K562 (cell line): ENCODE measurements around the gene MARK4. TPM values are rescaled to one million over a fixed set of nuclear protein-coding genes. Genes with fewer than 3 reads are reported as not detected.

ENCODE experiments used
- ATAC-seq: fragments of 200-7000 bp; cut with Tn5 transposase; 3 replicates; pipeline ENCODE4 v1.9.1; 2020; ENCODE audit warnings: moderate library complexity
- BruUV-seq: library from RNA; stranded (reverse); fragments of 400-500 nt; replicated peaks from 2 replicates; lab custom pipeline; 2021; lab: Mats Ljungman, UMichigan
- CTCF ChIA-PET: fragments of 300-600 bp; formaldehyde crosslinking; extraction: SDS; loops from one replicate; lab custom pipeline; 2021; ENCODE audit warnings: low intra/inter-chr PET ratio; lab: Yijun Ruan, JAX
- POLR2A ChIA-PET: fragments of 300-600, 350-650 bp; sonication (Branson Sonifier 250); formaldehyde crosslinking; extraction: SDS; loops from one replicate; lab custom pipeline; 2021; ENCODE audit warnings: antibody characterized with exemption, inconsistent platforms; lab: Yijun Ruan, JAX
- DNase-seq, 4 experiments: peaks; one replicate each; pipeline versions ENCODE4 v3.0.0 to v3.0.0-alpha.2; 2011 to 2018; ENCODE audit warnings: low spot score in 3 of 4, mixed read lengths in 3 of 4; ENCODE audit errors: extremely low read depth in 1 of 4
- FAIRE-seq: peaks from 2 replicates; lab custom pipeline; 2011; peaks lifted over from hg19 to GRCh38; lab: Jason Lieb, UNC
- H2AFZ ChIP-seq: 2 replicates; pipeline ENCODE4 v1.6.0; 2011; ENCODE audit warnings: low read depth, low read length, control low read depth, inconsistent platforms
- H3K27ac ChIP-seq: fragments of 200-600 bp; 3 replicates; pipeline ENCODE4 v1.8.0; 2011; ENCODE audit warnings: low read depth, mild to moderate bottlenecking, control low read depth, inconsistent platforms, low read length, moderate library complexity, mixed read lengths; ENCODE audit errors: extremely low read depth
- H3K27me3 ChIP-seq, 2 experiments: fragments of 300-600 bp in 1 of 2; 2 replicates in 1 of 2; 3 replicates in 1 of 2; pipeline versions ENCODE4 v1.6.0 to v1.8.0; 2011; ENCODE audit warnings: inconsistent platforms in 2 of 2, low read length in 2 of 2, mild to moderate bottlenecking in 1 of 2, mixed read lengths in 1 of 2, moderate library complexity in 1 of 2; ENCODE audit not compliant: control insufficient read depth in 2 of 2, insufficient read depth in 2 of 2
- H3K36me3 ChIP-seq: fragments of 300-600 bp; 3 replicates; pipeline ENCODE4 v1.8.0; 2011; ENCODE audit warnings: mild to moderate bottlenecking, low read length, inconsistent platforms; ENCODE audit not compliant: control insufficient read depth, insufficient read depth
- H3K4me1 ChIP-seq, 2 experiments: fragments of 200-600 bp in 1 of 2; replicated peaks in 1 of 2; 2 replicates in 1 of 2; 3 replicates in 1 of 2; pipeline versions ENCODE4 v1.5.1 to v1.8.0; 2011; ENCODE audit warnings: inconsistent platforms in 2 of 2, low read length in 2 of 2, mild to moderate bottlenecking in 1 of 2, mixed read lengths in 1 of 2, moderate library complexity in 1 of 2; ENCODE audit not compliant: control insufficient read depth in 2 of 2, insufficient read depth in 2 of 2
- H3K4me2 ChIP-seq: 2 replicates; pipeline ENCODE4 v1.6.1; 2011; ENCODE audit warnings: low read length, control low read depth, inconsistent platforms, mixed read lengths; ENCODE audit not compliant: insufficient read depth
- H3K4me3 ChIP-seq: fragments of 200-600 bp; sonication (generic), shearing (Covaris generic); 2 replicates; pipeline ENCODE4 v1.5.1; 2016; ENCODE audit warnings: control low read depth, inconsistent platforms
- H3K79me2 ChIP-seq: fragments of 200-600 bp; 3 replicates; pipeline ENCODE4 v1.8.0; 2011; ENCODE audit warnings: low read length, inconsistent platforms; ENCODE audit not compliant: control insufficient read depth, insufficient read depth
- H3K9ac ChIP-seq, 2 experiments: 2 replicates each; pipeline versions ENCODE4 v1.6.0 to v1.6.1; 2011; ENCODE audit warnings: low read depth in 2 of 2, low read length in 2 of 2, control low read depth in 1 of 2, inconsistent platforms in 1 of 2, mild to moderate bottlenecking in 1 of 2, mixed read lengths in 1 of 2; ENCODE audit not compliant: insufficient read depth in 1 of 2
- H3K9me1 ChIP-seq: one replicate; pipeline ENCODE4 v1.6.0; 2011; ENCODE audit warnings: inconsistent platforms, mild to moderate bottlenecking, low read length, moderate library complexity; ENCODE audit not compliant: control insufficient read depth, insufficient read depth
- H3K9me3 ChIP-seq: replicated peaks from 2 replicates; pipeline ENCODE4 v1.5.1; 2011; ENCODE audit warnings: low read depth, low read length, inconsistent platforms; ENCODE audit not compliant: control insufficient read depth, insufficient read depth
- H4K20me1 ChIP-seq: replicated peaks from 2 replicates; pipeline ENCODE4 v1.6.1; 2011; ENCODE audit warnings: low read length, inconsistent platforms, mixed read lengths; ENCODE audit not compliant: control insufficient read depth, insufficient read depth
- NRF1 ChIP-seq, 2 experiments: fragments of 450-650 bp; IDR thresholded peaks in 1 of 2; conservative IDR thresholded peaks in 1 of 2; 2 replicates each; pipeline ENCODE4 v1.6.1; 2014; ENCODE audit warnings: mild to moderate bottlenecking in 2 of 2
- OTX1 ChIP-seq: fragments of 450-650 bp; formaldehyde crosslinking; IDR thresholded peaks from 2 replicates; pipeline ENCODE4 v1.4.0; 2022; ENCODE audit warnings: mild to moderate bottlenecking
- POLR2AphosphoS2 ChIP-seq: IDR thresholded peaks from 2 replicates; pipeline ENCODE4 v1.6.1; 2012; ENCODE audit warnings: low read length, improper control_type of control experiment
- RAD51 ChIP-seq: fragments of 450-650 bp; IDR thresholded peaks from 2 replicates; pipeline ENCODE4 v1.7.1; 2016; ENCODE audit warnings: low read depth, mild to moderate bottlenecking, borderline replicate concordance
- SRSF9 ChIP-seq: fragments of 200-400 bp; formaldehyde crosslinking; IDR thresholded peaks from 2 replicates; pipeline ENCODE4 v1.6.1; 2017; ENCODE audit warnings: low read depth, low read length, borderline replicate concordance
- SUPT5H ChIP-seq: fragments of 450-650 bp; IDR thresholded peaks from 2 replicates; pipeline ENCODE4 v1.6.1; 2016
- USF1 ChIP-seq: sonication (generic); formaldehyde crosslinking; IDR thresholded peaks from 2 replicates; pipeline ENCODE4 v1.9.0; 2022; ENCODE audit warnings: mild to moderate bottlenecking, missing genetic modification reagents
- USF2 ChIP-seq: sonication (generic); formaldehyde crosslinking; IDR thresholded peaks from 2 replicates; pipeline ENCODE4 v1.5.0; 2020; ENCODE audit warnings: missing genetic modification reagents
- ZKSCAN1 ChIP-seq: fragments of 150-350 bp; IDR thresholded peaks from 2 replicates; pipeline ENCODE4 v1.6.1; 2016; ENCODE audit warnings: low read depth, low read length
- WGBS: fragments of 100-300 bp; shearing (Covaris generic); methylation state at CpG from one replicate; pipeline ENCODE4 v1.1.6; 2016; ENCODE audit warnings: low coverage, mixed read lengths; ENCODE audit not compliant: insufficient coverage; ENCODE audit errors: missing lambda C conversion rate; 5-methylcytosine and 5-hydroxymethylcytosine counted together
- in situ Hi-C: fragments of 300-500 bp; cut with MboI; formaldehyde crosslinking; loops from 4 replicates; pipeline ENCODE4 v1.15.0; 2018; ENCODE audit warnings: inconsistent platforms, mixed read lengths
- intact Hi-C: fragments of 100-400 bp; cut with micrococcal nuclease; formaldehyde crosslinking; loops from 2 replicates; pipeline ENCODE4 v1.14.2; 2022
- polyA plus RNA-seq, 8 experiments: library from polyadenylated mRNA; depleted of rRNA in 4 of 8; stranded (reverse) in 5 of 8; unstranded in 3 of 8; fragments of >200 nt; fragmentation: Nextera tagmentation in 2 of 8; fragmentation: Illumina TruSeq in 1 of 8; extraction: Ambion mirVana in 2 of 8; extraction: Trizol in 1 of 8; gene quantifications; 2 replicates each; pipeline versions ENCODE4 v1.2.1 to v1.2.3, GENCODE V29; 2011 to 2014; ENCODE audit warnings: inconsistent platforms in 1 of 8, missing spikeins in 1 of 8
- total RNA-seq, 7 experiments: library from RNA; depleted of rRNA in 6 of 7; stranded (reverse); fragments of >200 nt in 6 of 7; fragmentation: Illumina TruSeq in 2 of 7; extraction: Trizol in 2 of 7; gene quantifications; 2 replicates each; pipeline versions ENCODE4 v1.2.1 to v1.2.3, GENCODE V29; 2011 to 2021; ENCODE audit warnings: low replicate concordance in 1 of 7

Gene MARK4
- total and polyA plus RNA-seq, 9 of the 15 experiments (the other 6 are each of a cell fraction or from before 2014, with no cell fraction given): 0.52 to 29.4 (median 8.6) TPM

- FAIRE-seq: no peak
- no peak for ATAC-seq
- H3K4me2 ChIP-seq: no peak overlapping the region
Observed at GRCh38 chr19:45304141-45304926, 53.3 kb downstream of the MARK4 start.

More at GRCh38 chr19:45304141-45304926, 53.3 kb downstream of the MARK4 start:
- H4K20me1 ChIP-seq: no peaks in the 10 kb centered on the region
- in situ Hi-C loops: no loop called here
- no peak overlapping the region for H3K9ac ChIP-seq
- CTCF ChIA-PET: no interaction called here
- DNase-seq: no peak
- no peaks in the 10 kb centered on the region for H3K9me1 ChIP-seq
- intact Hi-C loops: no loop called here
- no peaks in the 10 kb centered on the region for H3K27me3 ChIP-seq
- no TSS peak for BruUV-seq
- H3K27ac ChIP-seq: no peak overlapping the region
- 0 out of 2 replicates have a peak, but pooled peaks have one; percentile 35 for TF ChIP-seq SUPT5H
- 0 out of 2 replicates have a peak, but pooled peaks have one; percentile 21 for TF ChIP-seq OTX1
- TF ChIP-seq ZKSCAN1: peak; percentile 67
- TF ChIP-seq POLR2AphosphoS2: 0 out of 2 replicates have a peak, but pooled peaks have one; percentile 14
- TF ChIP-seq NRF1 (conservative IDR thresholded peaks at IDR 0.05 in 1 of 2, IDR thresholded peaks at IDR 0.05 in 1 of 2): no peak
- no peak for TF ChIP-seq SRSF9
- TF ChIP-seq USF1: peak; percentile 84
- TF ChIP-seq RAD51: peak; percentile 45; the same call in 1 of the 2 replicates
- peak; percentile 71 for TF ChIP-seq USF2 (CRISPR knock-in tag)
- 0 out of 2 replicates have a peak, but pooled peaks cover 2% of the 10 kb centered on the region for H3K9me3 ChIP-seq
- H3K36me3 ChIP-seq: no peaks in the 10 kb centered on the region
- WGBS: 33% methylated on average over 4 of the region's 4 CpGs
- POLR2A ChIA-PET: interaction anchor here (1.5 kb wide), 1 partner anchor 12 kb away, joined by 6 read pairs; no protein-coding TSS in a partner anchor
- no peak overlapping the region for H3K4me3 ChIP-seq
- H3K79me2 ChIP-seq: no peaks in the 10 kb centered on the region
- peaks cover 11 to 33% of the 10 kb centered on the region in 2 experiments; a peak in 4 of 5 replicates for H3K4me1 ChIP-seq
- H2AFZ ChIP-seq: no peak overlapping the region
